Measurements from ENCODE around the gene CXCR6.

The CXCR6 gene

DNA sequence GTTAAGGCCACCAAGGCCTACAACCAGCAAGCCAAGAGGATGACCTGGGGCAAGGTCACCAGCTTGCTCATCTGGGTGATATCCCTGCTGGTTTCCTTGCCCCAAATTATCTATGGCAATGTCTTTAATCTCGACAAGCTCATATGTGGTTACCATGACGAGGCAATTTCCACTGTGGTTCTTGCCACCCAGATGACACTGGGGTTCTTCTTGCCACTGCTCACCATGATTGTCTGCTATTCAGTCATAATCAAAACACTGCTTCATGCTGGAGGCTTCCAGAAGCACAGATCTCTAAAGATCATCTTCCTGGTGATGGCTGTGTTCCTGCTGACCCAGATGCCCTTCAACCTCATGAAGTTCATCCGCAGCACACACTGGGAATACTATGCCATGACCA is 3.6 kb downstream of the CXCR6 start:
- H3K79me2 ChIP-seq (ENCODE audit: control insufficient read depth, insufficient read depth, low read length, poor library complexity), result no peaks in the 10 kb centered on the region
- no peak overlapping the region for H2BK12ac ChIP-seq (ENCODE audit: low read length)
- no peak overlapping the region for H4K91ac ChIP-seq (ENCODE audit: low read depth, low read length)
- H2BK120ac ChIP-seq (ENCODE audit: insufficient read depth, low read length, poor library complexity), result no peak overlapping the region
- no peaks in the 10 kb centered on the region for H3K27me3 ChIP-seq (ENCODE audit: insufficient read depth, low read length)
- H3K4me2 ChIP-seq (ENCODE audit: low read length), result no peak overlapping the region
- no CpG with 5 or more reads among the region's 3 CpGs for WGBS (ENCODE audit: extremely low coverage, insufficient coverage, insufficient read length)
- H3K23ac ChIP-seq (ENCODE audit: low read length), result no peak overlapping the region
- no peak overlapping the region for H3K4ac ChIP-seq (ENCODE audit: low read depth, low read length)
- no peak overlapping the region for H4K8ac ChIP-seq (ENCODE audit: low read depth, low read length)
- no peak overlapping the region for H3K4me3 ChIP-seq (ENCODE audit: low read depth, low read length)
- no peak overlapping the region for H3K27ac ChIP-seq (ENCODE audit: low read depth, low read length)
- H2AK5ac ChIP-seq (ENCODE audit: low read length), result no peak overlapping the region
- H3K18ac ChIP-seq (ENCODE audit: low read length), result no peak overlapping the region
- peaks cover 10% of the 10 kb centered on the region for H3K79me1 ChIP-seq (ENCODE audit: low read length)
- H3K4me1 ChIP-seq (ENCODE audit: control insufficient read depth in 1 of 2, insufficient read depth in 2 of 2, low read length in 2 of 2), result peaks cover 9 to 11% of the 10 kb centered on the region in 2 experiments
- H3K9ac ChIP-seq (ENCODE audit: low read length), result no peak overlapping the region
- no peak overlapping the region for H2BK5ac ChIP-seq (ENCODE audit: low read depth, low read length, poor library complexity)
- H3K14ac ChIP-seq (ENCODE audit: low read length), result no peak overlapping the region
- no peak overlapping the region for H2AFZ ChIP-seq (ENCODE audit: insufficient read depth, low read length, poor library complexity)
- DNase-seq, result no peak
- H3K36me3 ChIP-seq (ENCODE audit: control insufficient read depth in 1 of 2, insufficient read depth in 2 of 2, low read length in 2 of 2), result peaks cover 30 to 36% of the 10 kb centered on the region in 2 experiments
- H4K12ac ChIP-seq (ENCODE audit: low read depth, low read length), result no peak overlapping the region
- no peaks in the 10 kb centered on the region for H3K9me3 ChIP-seq (ENCODE audit: insufficient read depth, low read depth, low read length)

DNA sequence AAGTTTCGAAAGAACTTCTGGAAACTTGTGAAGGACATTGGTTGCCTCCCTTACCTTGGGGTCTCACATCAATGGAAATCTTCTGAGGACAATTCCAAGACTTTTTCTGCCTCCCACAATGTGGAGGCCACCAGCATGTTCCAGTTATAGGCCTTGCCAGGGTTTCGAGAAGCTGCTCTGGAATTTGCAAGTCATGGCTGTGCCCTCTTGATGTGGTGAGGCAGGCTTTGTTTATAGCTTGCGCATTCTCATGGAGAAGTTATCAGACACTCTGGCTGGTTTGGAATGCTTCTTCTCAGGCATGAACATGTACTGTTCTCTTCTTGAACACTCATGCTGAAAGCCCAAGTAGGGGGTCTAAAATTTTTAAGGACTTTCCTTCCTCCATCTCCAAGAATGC is 4.1 kb downstream of the CXCR6 start:
- Histone ChIP-seq H2BK5ac (ENCODE audit: low read depth, low read length, poor library complexity) (no peak overlapping the region), H3K4me2 (ENCODE audit: low read length) (no peak overlapping the region), H3K27ac (ENCODE audit: low read depth, low read length) (no peak overlapping the region), H3K79me1 (ENCODE audit: low read length) (peaks cover 5% of the 10 kb centered on the region), H2BK12ac (ENCODE audit: low read length) (no peak overlapping the region), H3K9ac (ENCODE audit: low read length) (no peak overlapping the region), H3K18ac (ENCODE audit: low read length) (no peak overlapping the region), H3K23ac (ENCODE audit: low read length) (no peak overlapping the region), H3K4me1 (ENCODE audit: control insufficient read depth in 1 of 2, insufficient read depth in 2 of 2, low read length in 2 of 2) (peaks cover 6 to 8% of the 10 kb centered on the region in 2 experiments), H3K9me3 (ENCODE audit: insufficient read depth, low read depth, low read length) (no peaks in the 10 kb centered on the region), H4K91ac (ENCODE audit: low read depth, low read length) (no peak overlapping the region), H3K79me2 (ENCODE audit: control insufficient read depth, insufficient read depth, low read length, poor library complexity) (no peaks in the 10 kb centered on the region), H3K4me3 (ENCODE audit: low read depth, low read length) (no peak overlapping the region), H3K14ac (ENCODE audit: low read length) (no peak overlapping the region), H2AK5ac (ENCODE audit: low read length) (no peak overlapping the region), H3K4ac (ENCODE audit: low read depth, low read length) (no peak overlapping the region), H3K27me3 (ENCODE audit: insufficient read depth, low read length) (no peaks in the 10 kb centered on the region), H2AFZ (ENCODE audit: insufficient read depth, low read length, poor library complexity) (no peak overlapping the region), H4K12ac (ENCODE audit: low read depth, low read length) (no peak overlapping the region), H3K36me3 (ENCODE audit: control insufficient read depth in 1 of 2, insufficient read depth in 2 of 2, low read length in 2 of 2) (peaks cover 30 to 38% of the 10 kb centered on the region in 2 experiments), H4K8ac (ENCODE audit: low read depth, low read length) (no peak overlapping the region), H2BK120ac (ENCODE audit: insufficient read depth, low read length, poor library complexity) (no peak overlapping the region)
- no CpG with 5 or more reads among the region's 3 CpGs for WGBS (ENCODE audit: extremely low coverage, insufficient coverage, insufficient read length)
- no peak for DNase-seq

DNA sequence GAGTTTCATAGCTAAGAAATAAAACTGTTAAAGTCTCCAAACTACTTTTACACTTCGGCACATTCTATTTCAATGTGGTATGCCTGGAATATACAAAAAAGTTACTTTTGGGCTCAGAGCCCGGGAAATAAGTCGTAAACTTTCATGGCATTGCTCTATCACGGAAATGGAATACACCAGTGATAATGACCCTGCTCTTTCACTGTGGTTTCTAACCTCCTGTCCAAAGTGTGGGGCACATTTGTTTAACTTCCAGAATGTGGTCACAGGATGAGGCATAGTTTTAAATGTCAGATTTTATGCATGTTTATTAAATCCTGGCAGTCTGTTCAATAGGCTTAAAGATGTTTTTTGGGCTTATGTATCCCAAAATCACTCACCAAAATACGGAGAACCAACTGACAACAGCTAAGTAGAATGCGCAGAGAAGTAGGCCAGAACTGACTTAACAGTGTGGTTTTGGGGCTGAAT is 5.1 kb downstream of the CXCR6 start:
- Histone ChIP-seq H3K4me1 (ENCODE audit: control insufficient read depth in 1 of 2, insufficient read depth in 2 of 2, low read length in 2 of 2) (no peaks in the 10 kb centered on the region), H3K4me2 (ENCODE audit: low read length) (no peak overlapping the region), H3K14ac (ENCODE audit: low read length) (no peak overlapping the region), H3K27ac (ENCODE audit: low read depth, low read length) (no peak overlapping the region), H3K79me2 (ENCODE audit: control insufficient read depth, insufficient read depth, low read length, poor library complexity) (no peaks in the 10 kb centered on the region), H3K9ac (ENCODE audit: low read length) (no peak overlapping the region), H2BK5ac (ENCODE audit: low read depth, low read length, poor library complexity) (no peak overlapping the region), H3K4ac (ENCODE audit: low read depth, low read length) (no peak overlapping the region), H2AK5ac (ENCODE audit: low read length) (no peak overlapping the region), H3K18ac (ENCODE audit: low read length) (no peak overlapping the region), H2BK120ac (ENCODE audit: insufficient read depth, low read length, poor library complexity) (no peak overlapping the region), H4K91ac (ENCODE audit: low read depth, low read length) (no peak overlapping the region), H3K4me3 (ENCODE audit: low read depth, low read length) (no peak overlapping the region), H2AFZ (ENCODE audit: insufficient read depth, low read length, poor library complexity) (no peak overlapping the region), H4K12ac (ENCODE audit: low read depth, low read length) (no peak overlapping the region), H3K23ac (ENCODE audit: low read length) (no peak overlapping the region), H3K79me1 (ENCODE audit: low read length) (no peaks in the 10 kb centered on the region), H2BK12ac (ENCODE audit: low read length) (no peak overlapping the region), H3K27me3 (ENCODE audit: insufficient read depth, low read length) (no peaks in the 10 kb centered on the region), H3K36me3 (ENCODE audit: control insufficient read depth in 1 of 2, insufficient read depth in 2 of 2, low read length in 2 of 2) (peaks cover 32 to 40% of the 10 kb centered on the region in 2 experiments), H3K9me3 (ENCODE audit: insufficient read depth, low read depth, low read length) (no peaks in the 10 kb centered on the region), H4K8ac (ENCODE audit: low read depth, low read length) (no peak overlapping the region)
- DNase-seq, result no peak
- no CpG with 5 or more reads among the region's 6 CpGs for WGBS (ENCODE audit: extremely low coverage, insufficient coverage, insufficient read length)

DNA sequence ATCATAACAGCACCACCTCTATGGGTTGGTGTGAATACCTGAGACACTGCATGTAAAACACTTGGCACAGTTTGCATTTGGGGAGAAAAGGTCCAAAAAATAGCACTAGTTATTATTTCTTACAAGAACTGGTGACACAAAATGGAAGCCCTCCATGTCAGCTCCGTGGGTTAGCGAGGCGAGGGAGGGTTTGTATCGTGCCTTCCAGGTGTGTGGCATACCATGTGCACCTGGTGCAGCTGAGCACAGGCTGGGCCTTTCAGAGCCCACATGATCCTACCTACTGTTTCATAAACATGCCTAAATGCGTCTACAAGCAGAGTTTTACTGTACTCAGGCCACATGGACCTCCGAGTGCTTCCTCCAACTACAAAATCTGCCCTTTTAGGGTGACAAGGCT is 5.6 kb downstream of the CXCR6 start:
- Histone ChIP-seq H3K36me3 (ENCODE audit: control insufficient read depth in 1 of 2, insufficient read depth in 2 of 2, low read length in 2 of 2) (peaks cover 34 to 44% of the 10 kb centered on the region in 2 experiments), H3K79me1 (ENCODE audit: low read length) (no peaks in the 10 kb centered on the region), H4K91ac (ENCODE audit: low read depth, low read length) (no peak overlapping the region), H3K4me1 (ENCODE audit: control insufficient read depth in 1 of 2, insufficient read depth in 2 of 2, low read length in 2 of 2) (no peaks in the 10 kb centered on the region), H3K14ac (ENCODE audit: low read length) (no peak overlapping the region), H3K9ac (ENCODE audit: low read length) (no peak overlapping the region), H4K8ac (ENCODE audit: low read depth, low read length) (no peak overlapping the region), H3K18ac (ENCODE audit: low read length) (no peak overlapping the region), H3K23ac (ENCODE audit: low read length) (no peak overlapping the region), H2BK12ac (ENCODE audit: low read length) (no peak overlapping the region), H2BK120ac (ENCODE audit: insufficient read depth, low read length, poor library complexity) (no peak overlapping the region), H3K9me3 (ENCODE audit: insufficient read depth, low read depth, low read length) (no peaks in the 10 kb centered on the region), H3K27me3 (ENCODE audit: insufficient read depth, low read length) (no peaks in the 10 kb centered on the region), H2AFZ (ENCODE audit: insufficient read depth, low read length, poor library complexity) (no peak overlapping the region), H2BK5ac (ENCODE audit: low read depth, low read length, poor library complexity) (no peak overlapping the region), H2AK5ac (ENCODE audit: low read length) (no peak overlapping the region), H3K4me3 (ENCODE audit: low read depth, low read length) (no peak overlapping the region), H3K27ac (ENCODE audit: low read depth, low read length) (no peak overlapping the region), H3K79me2 (ENCODE audit: control insufficient read depth, insufficient read depth, low read length, poor library complexity) (no peaks in the 10 kb centered on the region), H4K12ac (ENCODE audit: low read depth, low read length) (no peak overlapping the region), H3K4ac (ENCODE audit: low read depth, low read length) (no peak overlapping the region), H3K4me2 (ENCODE audit: low read length) (no peak overlapping the region)
- no peak for DNase-seq
- no CpG with 5 or more reads among the region's 6 CpGs for WGBS (ENCODE audit: extremely low coverage, insufficient coverage, insufficient read length)
